Stimulated activated naive CD8-positive, alpha-beta T cell treated with anti-CD3 and anti-CD28 coated beads, Interleukin-15, Interleukin-2, amounts not matched to agents 100 U/mL and 50 U/mL, for 24 hours (primary cell): ENCODE measurements around the gene BOLA1.
A peak's percentile ranks its signal among the peaks of the same experiment; 100 is the strongest.
"Not testable (repeated sequence)": the region's sequence is repeated elsewhere in the genome, so short reads cannot be mapped to it uniquely, and the experiment has no call there.

Experiments
- ATAC-seq: fragments of 150-1000 bp; cut with Tn5 transposase; one replicate; pipeline ENCODE4 v1.10.0; 2021
- DNase-seq: peaks from one replicate; pipeline ENCODE4 v3.0.0; 2021

The BOLA1 gene

DNA sequence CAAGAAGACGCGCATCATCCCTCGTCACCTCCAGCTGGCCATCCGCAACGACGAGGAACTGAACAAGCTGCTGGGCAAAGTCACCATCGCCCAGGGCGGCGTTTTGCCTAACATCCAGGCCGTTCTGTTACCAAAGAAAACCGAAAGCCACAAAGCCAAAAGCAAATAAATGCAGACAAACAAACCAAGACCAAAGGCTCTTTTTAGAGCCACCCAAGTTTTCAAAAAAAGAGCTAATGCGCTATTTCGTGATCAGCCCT, 12.2 kb upstream of the BOLA1 start:
- ATAC-seq = not testable (repeated sequence)

DNA sequence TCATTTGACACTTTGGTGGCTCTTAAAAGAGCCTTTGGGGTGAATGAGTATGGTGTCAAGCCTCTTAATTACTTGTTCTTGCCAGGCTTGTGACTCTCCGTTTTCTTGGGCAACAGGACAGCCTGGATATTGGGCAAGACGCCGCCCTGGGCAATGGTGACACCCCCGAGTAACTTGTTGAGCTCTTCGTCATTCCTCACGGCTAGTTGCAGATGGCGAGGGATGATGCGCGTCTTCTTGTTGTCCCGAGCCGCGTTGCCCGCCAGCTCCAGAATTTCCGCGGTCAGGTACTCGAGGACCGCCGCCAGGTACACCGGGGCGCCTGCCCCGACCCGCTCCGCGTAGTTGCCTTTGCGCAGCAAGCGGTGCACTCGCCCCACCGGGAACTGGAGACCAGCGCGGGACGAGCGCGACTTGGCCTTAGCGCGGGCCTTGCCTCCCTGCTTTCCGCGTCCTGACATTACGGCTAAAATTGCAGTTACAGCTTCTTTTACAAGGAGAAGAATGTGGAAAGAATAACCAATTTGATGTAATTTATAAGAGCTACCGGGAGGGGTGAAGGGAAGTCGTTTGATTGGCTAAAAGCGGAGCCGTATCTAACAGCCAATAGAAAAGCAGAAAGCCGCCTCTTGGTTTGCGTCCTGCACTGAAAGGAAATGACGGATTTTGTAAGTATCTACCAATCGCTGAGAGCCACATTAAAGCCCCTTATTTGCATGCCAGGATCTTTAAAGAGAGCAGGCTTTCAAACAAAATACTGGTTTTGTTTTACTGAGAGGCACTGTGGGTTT, 11.7 kb upstream of the BOLA1 start:
- ATAC-seq = peak; percentile 55
- DNase-seq = peak; percentile 74

More for the DNA sequence above, 12.2 kb upstream of the BOLA1 start:
- not testable (repeated sequence) for DNase-seq

DNA sequence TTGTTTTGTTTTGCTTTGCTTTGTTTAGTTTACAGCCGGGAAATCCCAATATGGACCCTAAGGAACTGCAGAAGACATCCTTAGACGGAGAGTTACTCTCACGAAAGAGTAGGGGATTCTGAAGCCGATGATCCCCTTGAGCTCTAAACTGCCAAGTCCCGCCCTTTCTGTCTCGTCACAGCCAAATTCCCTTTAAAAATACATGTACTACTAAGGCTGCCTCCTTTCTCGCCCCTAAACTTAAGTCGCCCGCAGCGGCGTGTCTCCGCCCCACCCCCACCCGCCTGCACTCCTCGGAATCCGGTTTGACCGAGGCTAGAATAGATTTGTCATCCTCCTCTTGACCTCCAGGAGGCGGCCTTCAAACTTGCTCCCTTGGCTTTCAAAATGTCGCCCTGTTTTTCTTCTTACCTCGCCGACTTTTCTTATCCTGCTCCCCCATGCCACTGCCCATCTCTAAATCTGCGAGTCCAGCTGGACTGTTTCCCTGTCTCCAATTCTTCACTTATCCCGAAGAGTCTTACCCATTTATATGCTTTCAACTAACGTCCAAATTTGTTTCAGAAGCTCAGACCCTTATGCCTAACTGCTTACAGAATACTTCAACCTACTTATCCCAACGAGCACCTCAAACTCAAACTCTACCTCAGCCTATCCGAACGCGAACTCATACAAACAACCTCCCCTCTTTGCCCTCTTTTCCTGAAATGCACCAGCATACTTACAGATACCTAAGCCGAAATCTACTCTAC, 10.9 kb upstream of the BOLA1 start:
- DNase-seq (peak; percentile 87), ATAC-seq (peak; percentile 31)

DNA sequence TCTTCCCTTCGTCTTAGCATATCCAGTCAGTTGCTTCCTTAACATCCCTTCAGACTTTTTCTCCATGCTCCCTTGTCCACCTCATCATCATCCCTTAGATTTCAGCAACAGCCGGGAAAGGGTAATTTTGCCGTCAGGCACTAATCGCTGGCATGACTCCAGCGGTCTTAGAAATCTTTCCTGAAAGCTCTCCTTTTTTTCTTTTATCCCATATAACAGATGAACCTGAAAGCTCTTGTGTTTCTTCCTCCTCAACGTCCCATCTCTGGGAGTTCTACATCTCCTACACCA, 10.4 kb upstream of the BOLA1 start:
- DNase-seq (no peak), ATAC-seq (no peak)

DNA sequence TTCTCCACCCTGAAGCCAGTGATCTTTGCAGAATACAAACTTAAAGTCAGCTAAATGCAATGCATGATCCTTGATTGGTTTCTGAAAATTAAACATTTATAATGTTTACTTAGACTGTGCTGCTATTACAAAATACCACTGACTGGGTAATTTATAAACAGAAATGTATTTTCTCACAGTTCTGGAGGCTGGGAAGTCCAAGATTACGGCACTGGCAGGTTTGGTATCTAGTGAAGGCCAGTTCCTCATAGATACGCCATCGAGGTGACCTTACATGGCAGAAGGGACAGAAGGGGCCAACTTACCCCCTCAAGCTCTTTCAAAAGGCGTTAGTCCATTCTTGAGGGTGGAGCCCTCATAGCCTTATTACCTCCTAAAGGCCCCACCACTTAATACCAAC, 2.8 kb upstream of the BOLA1 start:
- no peak for ATAC-seq

DNA sequence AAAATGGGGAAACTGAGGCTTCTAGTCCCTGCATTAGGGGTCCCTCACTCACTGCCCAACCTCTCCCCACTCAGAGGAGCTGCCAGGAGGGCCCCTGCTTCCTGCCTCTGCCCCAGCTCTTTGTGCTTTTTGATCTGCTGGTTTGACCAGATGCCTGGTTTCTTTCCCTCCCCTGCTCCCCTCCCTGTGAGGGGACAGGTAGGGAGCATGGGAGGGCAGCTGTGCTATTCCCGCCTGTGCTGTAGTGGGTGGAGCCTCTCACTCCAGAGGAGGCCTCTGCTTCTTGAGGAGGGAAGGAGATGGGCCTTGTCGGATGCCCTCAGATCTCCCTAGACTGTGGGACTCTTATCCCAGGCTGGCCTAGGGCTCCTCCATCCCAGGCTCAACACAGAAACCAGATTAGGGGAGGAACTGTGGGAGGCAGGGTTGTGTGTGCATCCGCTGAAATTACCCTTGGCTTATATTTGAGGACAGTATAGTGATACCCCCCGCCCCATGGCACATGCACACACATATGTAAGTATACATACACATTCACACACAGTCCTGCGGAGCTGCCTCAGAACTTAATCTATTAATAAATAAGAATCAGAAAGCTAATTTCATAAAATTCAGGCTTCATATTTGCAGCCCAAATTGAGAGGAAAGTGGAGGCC, 4.6 kb downstream of the BOLA1 start:
- DNase-seq (no peak), ATAC-seq (no peak)

More for the DNA sequence above, 2.8 kb upstream of the BOLA1 start:
- no peak for DNase-seq

DNA sequence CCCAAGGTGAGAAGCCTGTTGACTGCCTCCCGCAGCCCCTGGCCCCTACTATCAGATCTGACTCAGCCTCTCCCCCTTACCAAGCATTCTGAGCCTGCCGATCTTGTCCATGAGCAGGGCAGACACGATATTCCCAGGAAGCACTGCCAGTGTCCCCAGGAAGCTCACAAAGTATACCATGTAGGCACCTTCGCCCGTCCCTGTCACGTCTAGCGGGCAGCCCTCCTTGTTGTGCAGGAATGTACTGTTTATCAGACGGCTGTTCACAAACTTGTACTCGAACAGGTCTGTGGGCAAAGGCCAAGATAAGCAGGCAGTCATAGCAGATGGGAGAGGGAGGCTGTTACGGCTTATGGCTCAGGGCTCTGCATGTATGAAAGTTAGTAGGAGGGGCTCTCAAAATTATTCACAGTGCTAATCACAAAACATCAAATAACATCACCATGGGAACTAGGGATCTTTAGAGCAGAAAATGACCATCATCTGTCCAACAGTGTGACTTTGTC, 7.3 kb downstream of the BOLA1 start:
- ATAC-seq = no peak
- DNase-seq = no peak

DNA sequence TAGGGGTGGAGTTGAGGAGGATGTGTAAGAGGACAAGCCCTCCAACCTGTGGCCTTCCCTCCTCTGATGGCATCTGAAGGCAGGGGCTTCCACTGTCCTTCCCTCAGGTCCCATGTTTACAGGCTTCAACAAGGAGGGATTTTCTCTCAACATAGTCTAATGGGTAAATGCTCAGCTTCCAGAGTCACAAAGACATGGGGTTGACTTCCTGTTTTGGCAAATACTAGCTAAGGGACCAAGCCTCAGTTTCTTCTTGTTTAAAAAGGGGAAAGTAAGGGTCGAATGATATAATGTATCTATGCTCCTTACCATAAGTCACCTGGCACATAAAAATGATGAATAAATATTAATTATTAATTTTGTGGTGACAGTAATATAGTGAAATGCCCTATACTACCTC, 15.2 kb downstream of the BOLA1 start:
- ATAC-seq = no peak
- DNase-seq = no peak

DNA sequence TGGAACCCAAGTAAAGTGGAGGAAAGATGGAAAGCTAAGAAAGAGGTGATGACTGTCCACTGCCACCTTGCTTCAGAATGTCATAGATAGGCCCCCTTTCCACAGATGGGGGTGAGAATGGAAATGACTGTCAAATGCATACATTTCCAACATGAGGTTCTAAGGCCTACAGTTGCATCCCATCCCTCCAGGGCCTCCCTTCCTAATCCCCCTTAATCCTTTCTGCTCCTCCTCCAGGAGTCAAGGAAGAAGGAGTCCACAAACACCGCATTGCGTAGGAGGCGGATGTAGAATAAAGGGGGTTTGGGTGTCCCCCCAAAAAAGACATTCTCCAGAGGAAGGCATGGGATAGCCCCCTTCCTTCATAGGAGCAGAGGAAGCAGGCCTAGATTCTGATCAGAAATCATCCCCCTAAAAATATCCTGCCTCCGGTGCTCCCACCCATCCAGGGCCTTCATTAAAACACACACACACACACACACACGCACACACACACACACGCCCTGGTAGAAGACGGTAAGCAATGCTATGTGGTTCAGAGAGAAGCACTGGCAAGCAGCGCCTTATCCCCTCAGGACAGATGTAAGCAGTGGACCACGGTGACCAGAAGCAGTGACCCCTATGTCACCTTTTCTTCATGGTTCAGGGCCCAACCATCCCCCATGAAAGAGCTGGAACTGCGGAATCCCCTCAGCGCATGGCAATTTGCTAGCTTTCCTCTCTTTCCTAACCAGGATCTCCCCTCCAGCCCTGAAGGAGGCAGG, 16.2 kb downstream of the BOLA1 start:
- ATAC-seq (no peak), DNase-seq (no peak)

DNA sequence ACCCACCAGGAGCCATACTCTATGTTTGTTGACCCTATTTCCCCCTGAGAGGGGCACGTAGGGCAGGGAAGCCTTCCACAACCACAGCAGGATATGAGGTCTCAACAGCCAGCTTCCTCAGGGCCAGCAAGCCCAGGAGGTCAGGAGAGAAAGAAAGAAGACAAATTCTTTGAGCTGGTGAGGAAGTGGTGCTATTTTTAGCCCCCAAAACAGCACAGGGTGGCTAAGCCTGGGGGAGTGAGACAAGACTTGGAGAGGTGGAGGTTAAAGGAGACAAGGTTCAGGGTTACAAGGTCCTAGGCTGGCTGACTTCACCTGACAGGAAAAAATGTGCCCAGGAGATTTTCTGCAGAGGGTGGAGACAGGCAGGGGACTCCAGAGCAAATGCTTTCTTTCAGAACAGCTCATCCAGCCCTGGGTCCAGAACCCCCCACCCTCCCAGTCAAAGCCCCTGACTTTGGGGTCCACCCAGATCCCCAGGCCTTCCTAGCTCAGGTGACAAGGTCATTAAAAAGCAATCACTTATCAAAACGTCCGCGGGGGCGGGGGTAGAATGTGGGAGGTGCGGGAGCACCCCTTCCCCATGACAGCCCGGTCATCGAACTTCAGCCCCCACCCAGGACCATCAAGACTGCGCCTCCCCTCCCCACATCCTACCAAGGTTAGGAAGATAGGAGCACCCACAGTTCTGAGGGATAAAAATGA, 17.0 kb downstream of the BOLA1 start:
- no peak for DNase-seq
- ATAC-seq = no peak

DNA sequence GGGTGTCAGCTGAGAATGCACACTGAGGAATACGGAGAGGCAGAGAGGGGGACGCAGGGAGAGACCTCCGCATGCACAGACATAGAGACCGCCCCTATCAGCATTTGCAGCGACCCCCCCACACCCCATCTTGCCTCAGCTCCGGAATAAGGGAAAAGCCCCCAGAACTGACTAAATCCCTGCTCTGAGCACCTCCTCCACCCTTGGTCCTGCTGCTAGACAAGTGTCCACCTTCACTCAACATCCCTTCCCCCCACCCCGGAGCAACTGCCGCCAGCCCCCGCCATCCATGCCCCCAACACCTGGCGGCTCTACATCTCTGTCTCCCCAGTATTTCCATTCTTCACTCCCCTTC, 17.5 kb downstream of the BOLA1 start:
- ATAC-seq (no peak), DNase-seq (no peak)

DNA sequence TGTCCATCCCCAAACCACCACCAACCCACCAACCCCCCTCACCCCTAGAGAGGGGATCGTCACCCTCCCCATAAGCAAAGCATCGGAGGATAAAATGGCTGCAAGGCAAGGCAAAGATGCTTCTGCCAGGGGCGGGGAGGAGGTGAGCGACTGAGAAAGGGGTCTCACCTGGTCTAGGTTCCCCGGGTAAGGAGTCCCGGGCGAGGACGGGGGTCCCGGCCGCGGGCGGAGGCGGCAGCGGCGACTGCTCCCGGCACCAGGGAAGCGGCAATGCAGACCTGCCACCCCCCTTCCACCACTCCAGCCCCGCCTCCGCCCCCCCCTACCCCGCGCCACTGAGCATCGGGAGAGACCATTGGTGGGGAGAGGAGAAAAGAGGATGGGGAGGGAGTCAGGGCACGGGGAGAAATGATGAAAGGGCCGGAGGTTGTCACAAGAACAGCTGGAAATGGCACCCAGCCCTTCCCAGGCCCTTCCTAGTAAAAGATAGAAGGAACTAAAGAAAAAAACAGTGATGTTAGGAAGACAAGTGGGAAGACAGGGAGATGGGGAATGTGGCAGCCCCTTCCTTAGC, 18.3 kb downstream of the BOLA1 start, which contains the start of gene SV2A:
Gene SV2A, minus strand, starts transcription at position 274 of the 574 bp plus-strand sequence. CDS start 4,004 bp downstream, outside the sequence.
- DNase-seq (peak; percentile 56), ATAC-seq (peak; percentile 47)

DNA sequence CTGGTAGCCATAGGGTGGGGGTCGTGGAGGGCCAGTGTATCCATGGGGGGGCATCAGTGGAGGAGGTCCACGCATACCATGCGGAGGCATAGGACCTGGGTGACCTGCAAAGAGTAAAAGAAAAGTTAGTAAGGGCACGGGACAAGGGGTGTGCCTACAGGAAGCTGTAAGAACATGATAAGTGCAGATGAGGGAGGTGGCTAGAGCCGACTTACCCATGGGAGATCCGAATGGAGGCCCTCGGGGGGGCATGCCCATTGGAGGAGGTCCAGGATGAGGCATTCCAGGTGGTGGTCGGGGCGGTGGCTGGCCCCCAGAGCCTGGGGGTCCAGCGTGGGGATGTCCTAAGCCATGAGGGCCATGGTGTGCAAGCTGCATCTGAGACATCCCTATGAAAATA, 24.3 kb downstream of the BOLA1 start:
- DNase-seq (no peak), ATAC-seq (no peak)

DNA sequence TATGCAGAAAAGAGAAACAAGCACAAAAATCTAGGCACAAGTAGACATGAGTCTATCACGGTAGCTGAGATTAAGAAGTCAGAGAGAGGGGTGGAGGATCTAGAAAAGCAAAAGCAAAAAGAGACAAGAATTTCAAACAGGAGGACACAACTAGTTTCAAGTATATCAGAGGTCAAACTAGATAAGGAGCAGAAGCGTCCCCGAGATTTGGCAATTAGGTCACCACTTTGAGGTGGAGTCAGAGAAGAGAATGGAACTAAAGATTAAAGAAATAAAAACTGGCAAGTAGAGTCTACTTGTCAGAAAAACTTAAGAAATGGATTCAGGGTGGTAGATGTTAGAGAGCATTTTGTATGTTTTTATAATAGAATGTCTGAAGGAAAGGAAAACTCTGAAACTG, 26.0 kb downstream of the BOLA1 start:
- no peak for DNase-seq

DNA sequence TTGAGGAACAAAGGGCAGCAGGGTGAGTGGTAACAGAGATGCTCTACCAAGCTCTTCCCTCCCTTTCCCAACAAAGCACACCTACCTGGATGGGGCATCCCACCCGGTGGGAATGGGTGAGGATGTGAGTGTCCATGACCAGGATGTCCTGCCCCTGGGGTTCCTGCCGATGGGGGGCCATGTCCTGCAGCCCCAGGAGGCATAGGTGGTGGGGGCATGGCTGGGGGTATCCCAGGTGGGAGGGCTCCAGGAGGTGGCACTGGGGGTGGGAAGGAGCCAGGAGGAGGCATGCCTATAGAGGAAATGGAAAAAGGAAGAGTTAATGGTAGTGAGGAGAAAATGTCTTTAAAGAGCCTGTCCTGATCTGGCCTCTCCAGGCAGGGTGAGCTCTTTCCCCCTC, 26.4 kb downstream of the BOLA1 start:
- ATAC-seq (no peak), DNase-seq (no peak)

More for the DNA sequence above, 26.0 kb downstream of the BOLA1 start:
- ATAC-seq = no peak

DNA sequence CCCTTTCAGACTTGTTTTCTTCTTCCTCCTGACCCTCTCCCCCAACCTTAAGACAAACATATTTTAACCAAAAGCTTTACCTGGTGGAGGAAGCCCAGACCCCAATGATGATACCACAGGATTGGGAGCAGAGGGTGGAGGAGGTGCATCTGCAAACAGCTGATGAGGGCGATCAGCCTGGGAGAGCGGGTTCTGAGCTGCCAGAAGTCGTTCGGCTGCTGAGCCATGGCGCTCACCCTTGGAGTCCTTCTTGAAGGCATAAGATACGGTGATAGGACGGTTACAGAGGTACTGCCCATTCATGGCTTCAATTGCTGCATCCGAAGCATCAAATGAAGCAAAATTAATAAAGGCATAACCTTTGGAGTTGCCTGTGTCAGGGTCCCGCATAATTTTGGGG, 26.9 kb downstream of the BOLA1 start:
- DNase-seq (no peak), ATAC-seq (no peak)

DNA sequence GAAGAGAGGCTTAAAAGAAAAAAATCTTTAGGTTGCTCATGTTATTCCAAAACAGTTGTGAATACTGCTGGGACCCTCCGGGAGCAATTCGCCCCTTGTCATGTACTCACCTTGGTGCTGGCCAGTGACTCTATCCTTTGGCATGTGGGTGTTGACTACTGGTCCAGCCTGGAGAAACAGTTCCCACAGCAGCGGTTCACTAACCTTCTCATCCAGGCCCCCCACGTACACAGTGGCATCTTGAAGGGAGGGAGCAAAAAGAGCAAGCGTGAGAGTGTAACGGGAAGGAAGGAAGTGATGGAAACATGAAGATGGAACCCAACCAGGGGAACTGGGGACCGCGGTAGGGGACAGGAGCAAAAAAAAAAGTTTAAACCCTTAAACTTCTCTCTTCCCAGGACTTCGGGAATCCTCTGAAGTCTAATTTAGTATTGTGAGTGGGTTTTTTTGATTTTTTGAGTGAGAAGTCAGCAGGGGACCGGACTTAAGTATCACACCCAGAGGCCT, 27.7 kb downstream of the BOLA1 start:
- DNase-seq (no peak), ATAC-seq (no peak)

DNA sequence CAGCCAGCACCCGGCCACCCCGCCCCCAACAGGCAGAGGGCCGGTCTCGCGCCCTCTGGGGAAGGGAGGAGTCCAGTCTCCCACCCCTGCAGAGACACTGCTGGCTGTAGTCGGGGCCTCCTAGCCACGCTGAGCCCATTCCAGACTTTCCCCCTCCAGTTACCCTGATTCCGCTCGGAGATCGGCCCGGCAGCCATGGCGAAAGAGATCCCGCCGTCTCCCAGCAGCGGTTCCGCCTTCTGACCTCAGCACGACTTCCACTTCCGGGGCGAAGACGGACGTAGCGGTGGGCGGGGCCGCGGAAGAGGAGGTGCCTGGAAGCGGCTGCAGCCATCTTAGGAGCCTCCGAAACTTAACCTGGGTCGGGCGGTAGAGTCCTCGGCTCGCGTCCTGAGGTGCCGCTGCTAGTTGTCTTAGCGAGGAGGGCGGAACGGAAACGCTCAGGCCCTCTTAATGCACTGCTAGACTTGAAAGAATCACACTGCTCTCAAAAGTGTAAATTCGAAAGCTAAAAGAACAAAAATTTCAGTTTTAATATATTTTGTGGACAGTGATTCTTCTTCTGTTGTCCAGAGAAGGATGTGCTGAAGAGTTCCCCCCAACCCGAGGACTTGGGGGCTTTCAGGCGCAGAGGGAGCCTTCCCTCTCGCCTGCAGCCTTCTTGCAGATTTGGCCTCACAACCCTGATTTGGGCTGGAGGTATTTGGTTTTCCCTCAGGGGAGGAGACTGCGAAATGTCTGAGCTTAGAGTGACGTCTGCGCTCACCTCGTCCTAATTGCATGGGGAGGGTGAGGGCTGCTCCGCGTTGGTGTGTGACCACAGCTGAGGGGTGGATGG, 28.4 kb downstream of the BOLA1 start, which contains the start of gene SF3B4:
Gene SF3B4, minus strand, starts transcription at position 241 of the 838 bp plus-strand sequence. Its CDS starts 44 bp downstream, at position 197.
- DNase-seq = peak; percentile 96

DNA sequence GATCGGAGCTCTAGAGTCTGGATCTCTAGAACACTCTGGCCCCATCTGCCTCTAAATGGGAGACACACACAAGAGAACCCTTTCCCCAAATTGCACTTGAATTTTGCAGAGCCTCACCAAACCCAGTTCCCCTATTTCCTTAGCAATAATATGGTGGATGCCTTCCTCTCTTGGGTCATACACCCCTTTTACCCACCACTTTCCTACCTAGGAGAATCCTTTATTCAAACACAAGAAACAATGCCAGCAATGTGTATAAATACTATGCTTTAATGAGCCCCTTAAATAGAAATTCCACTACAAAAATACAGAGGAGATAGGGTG, 29.0 kb downstream of the BOLA1 start:
- DNase-seq (no peak), ATAC-seq (no peak)

More for the DNA sequence above, 28.4 kb downstream of the BOLA1 start, which contains the start of gene SF3B4:
- ATAC-seq = peak; percentile 95

DNA sequence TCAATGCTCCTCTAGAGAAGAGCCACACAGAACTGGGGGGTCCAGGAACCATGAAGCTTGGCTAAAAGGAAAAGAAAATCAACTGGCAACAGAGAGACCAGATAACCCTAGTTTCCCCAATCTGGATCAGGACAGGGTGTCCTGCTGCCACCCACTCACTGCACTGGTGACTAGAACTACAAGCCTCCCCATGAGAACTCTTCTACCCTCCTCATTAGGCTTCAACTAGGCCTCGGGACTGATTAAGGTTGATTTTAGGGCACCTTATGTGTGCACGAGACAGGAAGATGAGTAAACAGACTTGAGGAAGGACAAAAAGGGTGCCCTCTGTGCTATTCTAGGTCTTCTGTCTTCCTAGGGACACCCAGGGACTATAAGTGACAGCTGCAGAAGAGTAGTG, 30.5 kb downstream of the BOLA1 start:
- no peak for DNase-seq
- no peak for ATAC-seq
